Endothelial cell (in vitro differentiated cells): ENCODE measurements around the gene TCF19. TPM values are rescaled to one million over a fixed set of nuclear protein-coding genes. Genes with fewer than 3 reads are reported as not detected.

Experiments used
- DNase-seq: peaks from one replicate; pipeline ENCODE4 v3.0.0; 2021; ENCODE audit warnings: low spot score
- H3K27ac Mint-ChIP-seq: one replicate; pipeline ENCODE4 v1.8.0; 2021; ENCODE audit warnings: mixed read lengths, inconsistent platforms; ENCODE audit not compliant: unreplicated experiment
- H3K27me3 Mint-ChIP-seq: one replicate; pipeline ENCODE4 v1.8.0; 2021; ENCODE audit warnings: mild to moderate bottlenecking, moderate library complexity, mixed read lengths, inconsistent platforms; ENCODE audit not compliant: unreplicated experiment
- H3K36me3 Mint-ChIP-seq: one replicate; pipeline ENCODE4 v1.8.0; 2021; ENCODE audit warnings: mild to moderate bottlenecking, low read depth, mixed read lengths, inconsistent platforms; ENCODE audit not compliant: unreplicated experiment
- H3K4me1 Mint-ChIP-seq: one replicate; pipeline ENCODE4 v1.8.0; 2021; ENCODE audit warnings: mild to moderate bottlenecking, mixed read lengths, inconsistent platforms; ENCODE audit not compliant: unreplicated experiment
- H3K4me3 Mint-ChIP-seq: one replicate; pipeline ENCODE4 v1.8.0; 2021; ENCODE audit warnings: mild to moderate bottlenecking, mixed read lengths, inconsistent platforms; ENCODE audit not compliant: unreplicated experiment
- H3K9me3 Mint-ChIP-seq: one replicate; pipeline ENCODE4 v1.8.0; 2021; ENCODE audit warnings: mixed read lengths, inconsistent platforms; ENCODE audit not compliant: unreplicated experiment
- CTCF ChIP-seq: fragments of 200-600 bp; sonication (generic); IDR thresholded peaks from one replicate; pipeline ENCODE4 v1.5.0; 2021; ENCODE audit warnings: antibody characterized with exemption; ENCODE audit not compliant: unreplicated experiment
- total RNA-seq: library from RNA; stranded (reverse); fragmentation: NEBNext Ultra II Directional; extraction: Animal tissue kit (Norgen Biotek cat#: 25700); gene quantifications from one replicate; pipeline ENCODE4 v1.2.1, GENCODE V29; 2021; ENCODE audit not compliant: unreplicated experiment

Gene TCF19
- total RNA-seq, 1 donor from 2014 or later: 17.2 TPM

- H3K4me3 Mint-ChIP-seq: no peak overlapping the region
- no peaks in the 10 kb centered on the region for H3K36me3 Mint-ChIP-seq
- H3K9me3 Mint-ChIP-seq: no peaks in the 10 kb centered on the region
- no peak overlapping the region for H3K27ac Mint-ChIP-seq
- DNase-seq: no peak
- TF ChIP-seq CTCF: no peak
- peaks cover 12% of the 10 kb centered on the region for H3K4me1 Mint-ChIP-seq
- H3K27me3 Mint-ChIP-seq: peaks cover 15% of the 10 kb centered on the region
These were observed 41.6 kb upstream of the TCF19 start for GRCh38 chr6:31116661-31117385.

GRCh38 chr6:31118178-31118577 is 40.2 kb upstream of the TCF19 start:
- Mint-ChIP-seq H3K27me3 (peaks cover 13% of the 10 kb centered on the region), H3K4me1 (peaks cover 12% of the 10 kb centered on the region), H3K36me3 (no peaks in the 10 kb centered on the region), H3K27ac (peak overlapping the region; percentile 72), H3K4me3 (no peak overlapping the region), H3K9me3 (no peaks in the 10 kb centered on the region)
- no peak for TF ChIP-seq CTCF
- no peak for DNase-seq

GRCh38 chr6:31120151-31120915 is 38.1 kb upstream of the TCF19 start, which contains the start of gene CDSN:
Gene CDSN (minus strand): TSS chr6:31120446. CDS start chr6:31120419, 27 bp downstream.
- no peak for DNase-seq
- TF ChIP-seq CTCF: no peak
- Mint-ChIP-seq H3K27ac (no peak within 1 kb of the TSS), H3K27me3 (peaks cover 11% of the 10 kb centered on the region), H3K4me1 (peaks cover 7% of the 10 kb centered on the region), H3K36me3 (no peaks in the 10 kb centered on the region), H3K9me3 (no peaks in the 10 kb centered on the region), H3K4me3 (no peak within 1 kb of the TSS)

GRCh38 chr6:31121131-31121790 is 37.1 kb upstream of the TCF19 start:
- TF ChIP-seq CTCF: no peak
- Mint-ChIP-seq H3K9me3 (no peaks in the 10 kb centered on the region), H3K27ac (no peak overlapping the region), H3K27me3 (peaks cover 6% of the 10 kb centered on the region), H3K4me3 (no peak overlapping the region), H3K36me3 (no peaks in the 10 kb centered on the region), H3K4me1 (peaks cover 10% of the 10 kb centered on the region)
- DNase-seq: no peak
